Measurements from ENCODE around the gene VDAC1. TPM values are rescaled to one million over a fixed set of nuclear protein-coding genes. Genes with fewer than 3 reads are reported as not detected.
A peak's percentile ranks its signal among the peaks of the same experiment; 100 is the strongest.

The VDAC1 gene
- total and polyA plus RNA-seq, 2 donors from 2014 or later: 148 to 285 TPM

GRCh38 chr5:134022333-134022732 is 17.6 kb upstream of the VDAC1 start:
- Histone ChIP-seq H3K9ac (ENCODE audit: low read length in 3 of 3) (no peak overlapping the region), H3K36me3 (ENCODE audit: control insufficient read depth in 2 of 3, insufficient read depth in 3 of 3, low read length in 3 of 3) (no peaks in the 10 kb centered on the region), H3K27ac (ENCODE audit: low read depth in 2 of 2, low read length in 2 of 2) (no peak overlapping the region), H3K27me3 (ENCODE audit: control insufficient read depth, insufficient read depth, low read length) (no peaks in the 10 kb centered on the region), H3K4me3 (ENCODE audit: low read length in 3 of 3) (no peak overlapping the region), H3K4me1 (ENCODE audit: control insufficient read depth in 2 of 3, insufficient read depth in 2 of 3, low read depth in 1 of 3, low read length in 3 of 3) (peaks cover 0 to 5% (median 0%) of the 10 kb centered on the region in 3 donors), H3K9me3 (ENCODE audit: control insufficient read depth in 2 of 3, insufficient read depth in 1 of 3, low read length in 3 of 3) (no peaks in the 10 kb centered on the region)
- intact Hi-C loops (cut with DNase I): no loop called here
- no peak for TF ChIP-seq CTCF (IDR thresholded peaks at IDR 0.05; ENCODE audit: borderline replicate concordance, extremely low read depth, insufficient read depth)
- no peak for DNase-seq
- no peak for FAIRE-seq

DNA sequence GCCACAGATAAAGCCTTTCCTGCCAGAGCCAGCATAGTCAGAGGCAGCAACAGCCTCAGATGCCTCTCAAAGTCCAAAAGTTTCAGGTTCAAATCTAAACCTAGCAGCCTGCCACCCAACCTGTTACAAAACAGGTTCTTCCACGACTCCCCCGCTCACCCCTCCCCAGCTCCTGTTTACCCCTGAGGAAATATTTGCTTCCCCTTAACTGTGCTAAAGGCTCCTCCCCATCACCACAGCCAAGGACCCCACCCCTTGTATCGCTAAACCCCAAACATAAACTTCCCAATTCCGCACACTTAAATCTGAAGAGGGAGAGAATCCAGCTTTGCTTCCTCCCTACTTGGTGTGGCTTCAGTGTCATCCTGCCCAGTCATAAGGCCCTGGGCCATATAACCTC is 15.4 kb upstream of the VDAC1 start:
- peaks cover 0 to 4% (median 0%) of the 10 kb centered on the region in 3 donors for H3K9me3 ChIP-seq (ENCODE audit: control insufficient read depth in 2 of 3, insufficient read depth in 1 of 3, low read length in 3 of 3)
- H3K27ac ChIP-seq (ENCODE audit: low read depth in 2 of 2, low read length in 2 of 2): no peak overlapping the region
- peaks cover 0 to 5% (median 0%) of the 10 kb centered on the region in 3 donors for H3K4me1 ChIP-seq (ENCODE audit: control insufficient read depth in 2 of 3, insufficient read depth in 2 of 3, low read depth in 1 of 3, low read length in 3 of 3)
- DNase-seq (peak in 2 of 5 donors; percentile 29 to 47), FAIRE-seq (no peak)
- no peak overlapping the region for H3K9ac ChIP-seq (ENCODE audit: low read length in 3 of 3)
- H3K27me3 ChIP-seq (ENCODE audit: control insufficient read depth, insufficient read depth, low read length): no peaks in the 10 kb centered on the region
- no peaks in the 10 kb centered on the region for H3K36me3 ChIP-seq (ENCODE audit: control insufficient read depth in 2 of 3, insufficient read depth in 3 of 3, low read length in 3 of 3)
- intact Hi-C loops (cut with DNase I): no loop called here
- H3K4me3 ChIP-seq (ENCODE audit: low read length in 3 of 3): no peak overlapping the region
- no peak for TF ChIP-seq CTCF (IDR thresholded peaks at IDR 0.05; ENCODE audit: borderline replicate concordance, extremely low read depth, insufficient read depth)

DNA sequence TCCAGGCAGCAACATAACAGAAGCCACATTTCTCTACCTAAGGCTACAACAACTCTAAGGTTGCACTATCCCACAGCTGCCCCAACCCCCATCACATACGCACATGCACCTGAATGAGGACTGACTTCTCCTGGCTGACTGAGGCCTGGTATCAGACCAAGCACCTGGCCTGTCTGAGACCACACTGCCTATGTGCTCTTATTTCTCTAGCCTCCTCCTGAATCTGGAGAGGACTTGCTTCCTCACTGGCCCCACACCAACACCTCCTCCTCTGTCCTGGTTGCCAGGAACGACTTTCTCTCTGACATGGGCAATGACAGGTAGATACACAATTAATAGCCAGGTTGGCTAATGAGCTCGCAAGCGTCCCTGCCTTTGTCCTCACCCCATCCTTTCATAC is 14.9 kb upstream of the VDAC1 start:
- no peak overlapping the region for H3K4me3 ChIP-seq (ENCODE audit: low read length in 3 of 3)
- H3K27ac ChIP-seq (ENCODE audit: low read depth in 2 of 2, low read length in 2 of 2): no peak overlapping the region
- no peak overlapping the region for H3K9ac ChIP-seq (ENCODE audit: low read length in 3 of 3)
- no peak for DNase-seq
- peaks cover 0 to 4% (median 0%) of the 10 kb centered on the region in 3 donors for H3K9me3 ChIP-seq (ENCODE audit: control insufficient read depth in 2 of 3, insufficient read depth in 1 of 3, low read length in 3 of 3)
- intact Hi-C loops (cut with DNase I): no loop called here
- no peak for TF ChIP-seq CTCF (IDR thresholded peaks at IDR 0.05; ENCODE audit: borderline replicate concordance, extremely low read depth, insufficient read depth)
- H3K36me3 ChIP-seq (ENCODE audit: control insufficient read depth in 2 of 3, insufficient read depth in 3 of 3, low read length in 3 of 3): no peaks in the 10 kb centered on the region
- no peaks in the 10 kb centered on the region for H3K27me3 ChIP-seq (ENCODE audit: control insufficient read depth, insufficient read depth, low read length)
- FAIRE-seq: no peak
- H3K4me1 ChIP-seq (ENCODE audit: control insufficient read depth in 2 of 3, insufficient read depth in 2 of 3, low read depth in 1 of 3, low read length in 3 of 3): peaks cover 0 to 5% (median 0%) of the 10 kb centered on the region in 3 donors

GRCh38 chr5:134018986-134019316 is 14.2 kb upstream of the VDAC1 start:
- DNase-seq (peak in 1 of 5 donors; percentile 7), FAIRE-seq (no peak)
- Histone ChIP-seq H3K4me1 (ENCODE audit: control insufficient read depth in 2 of 3, insufficient read depth in 2 of 3, low read depth in 1 of 3, low read length in 3 of 3) (peaks cover 0 to 5% (median 0%) of the 10 kb centered on the region in 3 donors), H3K36me3 (ENCODE audit: control insufficient read depth in 2 of 3, insufficient read depth in 3 of 3, low read length in 3 of 3) (no peaks in the 10 kb centered on the region), H3K27ac (ENCODE audit: low read depth in 2 of 2, low read length in 2 of 2) (peak overlapping the region in 1 of 2 donors; percentile 41), H3K9ac (ENCODE audit: low read length in 3 of 3) (no peak overlapping the region), H3K9me3 (ENCODE audit: control insufficient read depth in 2 of 3, insufficient read depth in 1 of 3, low read length in 3 of 3) (peaks cover 0 to 4% (median 0%) of the 10 kb centered on the region in 3 donors), H3K27me3 (ENCODE audit: control insufficient read depth, insufficient read depth, low read length) (no peaks in the 10 kb centered on the region), H3K4me3 (ENCODE audit: low read length in 3 of 3) (no peak overlapping the region)
- intact Hi-C loops (cut with DNase I): no loop called here
- no peak for TF ChIP-seq CTCF (IDR thresholded peaks at IDR 0.05; ENCODE audit: borderline replicate concordance, extremely low read depth, insufficient read depth)
